HepG2 (cell line): Measurements from ENCODE around the gene HECTD1. TPM values are rescaled to one million over a fixed set of nuclear protein-coding genes. Genes with fewer than 3 reads are reported as not detected.
A peak's percentile ranks its signal among the peaks of the same experiment; 100 is the strongest.

Source experiments
- ASH2L ChIP-seq: fragments of 300-600, 200-600 bp; sonication (generic); IDR thresholded peaks from 2 replicates; pipeline ENCODE4 v1.7.0; 2017; ENCODE audit warnings: low read depth, mild to moderate bottlenecking, moderate library complexity, mixed read lengths, low read length; ENCODE audit not compliant: insufficient read length
- CCDC6 ChIP-seq: sonication (generic); formaldehyde crosslinking; IDR thresholded peaks from 2 replicates; pipeline ENCODE4 v1.8.1; 2022; ENCODE audit warnings: mild to moderate bottlenecking, missing genetic modification reagents, moderate library complexity
- DBP ChIP-seq: sonication (generic); formaldehyde crosslinking; IDR thresholded peaks from 2 replicates; pipeline ENCODE4 v1.4.0; 2020; ENCODE audit warnings: missing genetic modification reagents; ENCODE audit errors: not compliant biosample characterization
- DR1 ChIP-seq: sonication (generic); formaldehyde crosslinking; IDR thresholded peaks from 2 replicates; pipeline ENCODE4 v1.8.0; 2021; ENCODE audit warnings: mild to moderate bottlenecking, missing genetic modification reagents, inconsistent platforms
- HNRNPK ChIP-seq: fragments of 200-400 bp; formaldehyde crosslinking; IDR thresholded peaks from 2 replicates; pipeline ENCODE4 v1.6.1; 2018; ENCODE audit warnings: low read length, low read depth, moderate library complexity, mild to moderate bottlenecking; ENCODE audit not compliant: poor library complexity, severe bottlenecking
- MZF1 ChIP-seq: sonication (generic); formaldehyde crosslinking; IDR thresholded peaks from 2 replicates; pipeline ENCODE4 v1.8.1; 2023; ENCODE audit warnings: mild to moderate bottlenecking, missing genetic modification reagents, borderline replicate concordance
- NCOR1 ChIP-seq: fragments of 200-600 bp; sonication (generic); IDR thresholded peaks from 2 replicates; pipeline ENCODE4 v1.7.0; 2017; ENCODE audit warnings: antibody characterized with exemption, low read length, borderline replicate concordance
- NRL ChIP-seq: sonication (generic); formaldehyde crosslinking; IDR thresholded peaks from 2 replicates; pipeline ENCODE4 v1.5.0; 2020; ENCODE audit warnings: missing genetic modification reagents, mild to moderate bottlenecking, moderate library complexity, borderline replicate concordance
- PHF5A ChIP-seq: IDR thresholded peaks from one replicate; pipeline ENCODE4 v1.6.1; 2018; ENCODE audit warnings: low read depth, missing genetic modification reagents; ENCODE audit not compliant: unreplicated experiment
- PPARG ChIP-seq: conservative IDR thresholded peaks from 2 replicates; pipeline ENCODE4 v1.6.1; 2016; ENCODE audit warnings: missing biosample characterization, missing genetic modification reagents
- PRMT3 ChIP-seq: sonication (generic); formaldehyde crosslinking; IDR thresholded peaks from 2 replicates; pipeline ENCODE4 v1.8.1; 2022; ENCODE audit warnings: low read depth, mild to moderate bottlenecking, moderate library complexity, missing genetic modification reagents, borderline replicate concordance
- SNAI1 ChIP-seq: sonication (generic); formaldehyde crosslinking; IDR thresholded peaks from 2 replicates; pipeline ENCODE4 v1.5.0; 2020; ENCODE audit warnings: mild to moderate bottlenecking, missing genetic modification reagents, borderline replicate concordance
- SOX13 ChIP-seq, 3 experiments: fragments of 450-650 bp in 1 of 3; sonication (generic) in 1 of 3; formaldehyde crosslinking in 1 of 3; IDR thresholded peaks in 2 of 3; conservative IDR thresholded peaks in 1 of 3; 2 replicates each; pipeline versions ENCODE4 v1.5.0 to v1.6.1; 2016 to 2020; ENCODE audit warnings: antibody characterized with exemption in 1 of 3, mild to moderate bottlenecking in 1 of 3, missing compliant biosample characterization in 1 of 3, missing genetic modification reagents in 1 of 3, moderate library complexity in 1 of 3
- SP1 ChIP-seq, 2 experiments: fragments of 450-650 bp in 1 of 2; sonication (generic) in 1 of 2; formaldehyde crosslinking in 1 of 2; IDR thresholded peaks; 2 replicates each; pipeline versions ENCODE4 v1.4.0 to v1.6.1; 2016 to 2020; ENCODE audit warnings: missing genetic modification reagents in 1 of 2
- SRY ChIP-seq: sonication (generic); formaldehyde crosslinking; IDR thresholded peaks from 2 replicates; pipeline ENCODE4 v1.8.0; 2022; ENCODE audit warnings: mild to moderate bottlenecking, missing genetic modification reagents
- TEAD3 ChIP-seq: optimal IDR thresholded peaks from 2 replicates; pipeline ENCODE3; 2016; ENCODE audit warnings: borderline replicate concordance
- ZBTB3 ChIP-seq: sonication (generic); formaldehyde crosslinking; IDR thresholded peaks from 2 replicates; pipeline ENCODE4 v1.4.0; 2020; ENCODE audit warnings: low read depth, mild to moderate bottlenecking, moderate library complexity, missing genetic modification reagents, borderline replicate concordance
- ZFP82 ChIP-seq: sonication (generic); formaldehyde crosslinking; IDR thresholded peaks from 2 replicates; pipeline ENCODE4 v1.5.1; 2020; ENCODE audit warnings: mild to moderate bottlenecking, missing genetic modification reagents, borderline replicate concordance
- ZNF232 ChIP-seq: sonication (generic); formaldehyde crosslinking; IDR thresholded peaks from 2 replicates; pipeline ENCODE4 v1.4.0; 2020; ENCODE audit warnings: missing genetic modification reagents, borderline replicate concordance
- ZNF431 ChIP-seq: sonication (generic); formaldehyde crosslinking; IDR thresholded peaks from 2 replicates; pipeline ENCODE4 v1.9.0; 2022; ENCODE audit warnings: missing genetic modification reagents, low read depth, mild to moderate bottlenecking, borderline replicate concordance
- ZNF598 ChIP-seq: sonication (generic); formaldehyde crosslinking; IDR thresholded peaks from 2 replicates; pipeline ENCODE4 v1.5.1; 2020; ENCODE audit warnings: mild to moderate bottlenecking, missing genetic modification reagents, borderline replicate concordance
- ZNF619 ChIP-seq: sonication (generic); formaldehyde crosslinking; IDR thresholded peaks from 2 replicates; pipeline ENCODE4 v1.4.0; 2020; ENCODE audit warnings: mild to moderate bottlenecking, missing genetic modification reagents
- ZNF629 ChIP-seq: sonication (generic); formaldehyde crosslinking; conservative IDR thresholded peaks from 2 replicates; pipeline ENCODE4 v1.5.0; 2020; ENCODE audit warnings: missing genetic modification reagents
- polyA plus RNA-seq, 8 experiments: library from polyadenylated mRNA; depleted of rRNA in 3 of 8; stranded (reverse) in 7 of 8; unstranded in 1 of 8; fragments of >200 nt; fragmentation: Illumina TruSeq in 4 of 8; extraction: Trizol in 4 of 8; gene quantifications; 2 replicates each; pipeline versions ENCODE4 v1.2.1 to v1.2.3, GENCODE V29; 2011 to 2016; ENCODE audit warnings: low read depth in 4 of 8, missing spikeins in 1 of 8, mixed read lengths in 1 of 8; ENCODE audit not compliant: insufficient read depth in 1 of 8
- total RNA-seq, 5 experiments: library from RNA; depleted of rRNA; stranded (reverse); fragments of >200 nt; fragmentation: Illumina TruSeq; extraction: Trizol; gene quantifications; 2 replicates each; pipeline ENCODE4 v1.2.3, GENCODE V29; 2016; ENCODE audit warnings: low read depth in 1 of 5
- TF ChIP-seq, protein P1 (sequence below): sonication (generic); formaldehyde crosslinking; conservative IDR thresholded peaks from 2 replicates; pipeline ENCODE4 v1.5.0; 2020; ENCODE audit warnings: missing genetic modification reagents
- TF ChIP-seq, protein P2 (sequence below): fragments of 450-650 bp; IDR thresholded peaks from 2 replicates; pipeline ENCODE4 v1.6.1; 2017

HECTD1 gene
- total and polyA plus RNA-seq, 2 of the 13 experiments (the other 11 are each of a cell fraction or from before 2014, with no cell fraction given) = 312 to 560 TPM

DNA sequence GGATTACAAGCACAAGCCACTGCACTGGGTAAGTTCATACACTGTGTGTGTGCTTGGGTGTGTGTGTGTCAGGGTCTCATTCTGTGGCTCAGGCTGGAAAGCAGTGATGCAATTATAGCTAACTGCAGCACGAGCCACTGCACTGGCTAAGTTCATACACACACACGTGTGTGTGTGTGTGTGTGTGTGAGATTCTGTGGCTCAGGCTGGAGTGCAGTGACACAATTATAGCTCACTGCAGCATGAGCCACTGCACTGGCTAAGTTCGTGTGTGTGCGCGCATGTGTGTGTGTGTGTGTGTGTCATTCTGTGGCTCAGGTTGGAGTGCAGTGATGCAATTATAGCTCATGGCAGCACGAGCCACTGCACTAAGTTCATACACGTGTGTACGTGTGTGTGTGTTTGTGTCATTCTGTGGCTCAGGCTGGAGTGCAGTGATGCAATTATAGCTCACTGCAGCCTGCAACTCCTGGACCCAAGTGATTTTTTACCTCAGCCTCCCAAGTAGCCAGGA, 85.4 kb downstream of the HECTD1 start (continued):
- TF ChIP-seq DBP (CRISPR knock-in tag) = no peak
- TF ChIP-seq ZNF619 (CRISPR knock-in tag) = 0 out of 2 replicates have a peak, but pooled peaks have one; percentile 62
- TF ChIP-seq PPARG (CRISPR knock-in tag) = no peak
- TF ChIP-seq PHF5A (CRISPR knock-in tag) = no peak
- TF ChIP-seq DR1 (CRISPR knock-in tag) = no peak
- TF ChIP-seq HNRNPK = no peak
- TF ChIP-seq ASH2L = no peak
- TF ChIP-seq ZNF431 (CRISPR knock-in tag) = peak; percentile 45; the same call in 1 of the 2 replicates
- TF ChIP-seq SNAI1 (CRISPR knock-in tag) = no peak
- TF ChIP-seq, protein P1, sequence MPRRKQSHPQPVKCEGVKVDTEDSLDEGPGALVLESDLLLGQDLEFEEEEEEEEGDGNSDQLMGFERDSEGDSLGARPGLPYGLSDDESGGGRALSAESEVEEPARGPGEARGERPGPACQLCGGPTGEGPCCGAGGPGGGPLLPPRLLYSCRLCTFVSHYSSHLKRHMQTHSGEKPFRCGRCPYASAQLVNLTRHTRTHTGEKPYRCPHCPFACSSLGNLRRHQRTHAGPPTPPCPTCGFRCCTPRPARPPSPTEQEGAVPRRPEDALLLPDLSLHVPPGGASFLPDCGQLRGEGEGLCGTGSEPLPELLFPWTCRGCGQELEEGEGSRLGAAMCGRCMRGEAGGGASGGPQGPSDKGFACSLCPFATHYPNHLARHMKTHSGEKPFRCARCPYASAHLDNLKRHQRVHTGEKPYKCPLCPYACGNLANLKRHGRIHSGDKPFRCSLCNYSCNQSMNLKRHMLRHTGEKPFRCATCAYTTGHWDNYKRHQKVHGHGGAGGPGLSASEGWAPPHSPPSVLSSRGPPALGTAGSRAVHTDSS = no peak
- TF ChIP-seq TEAD3 = peak; percentile 13
- no peak for TF ChIP-seq ZFP82
- TF ChIP-seq SOX13 (IDR thresholded peaks at IDR 0.05) = 0 out of 2 replicates have a peak, but pooled peaks have one; percentile 15
- TF ChIP-seq SOX13 (CRISPR knock-in tag; conservative IDR thresholded peaks at IDR 0.05 in 1 of 2, IDR thresholded peaks at IDR 0.05 in 1 of 2) = no peak
- TF ChIP-seq PRMT3 (CRISPR knock-in tag) = no peak
- TF ChIP-seq, protein P2, sequence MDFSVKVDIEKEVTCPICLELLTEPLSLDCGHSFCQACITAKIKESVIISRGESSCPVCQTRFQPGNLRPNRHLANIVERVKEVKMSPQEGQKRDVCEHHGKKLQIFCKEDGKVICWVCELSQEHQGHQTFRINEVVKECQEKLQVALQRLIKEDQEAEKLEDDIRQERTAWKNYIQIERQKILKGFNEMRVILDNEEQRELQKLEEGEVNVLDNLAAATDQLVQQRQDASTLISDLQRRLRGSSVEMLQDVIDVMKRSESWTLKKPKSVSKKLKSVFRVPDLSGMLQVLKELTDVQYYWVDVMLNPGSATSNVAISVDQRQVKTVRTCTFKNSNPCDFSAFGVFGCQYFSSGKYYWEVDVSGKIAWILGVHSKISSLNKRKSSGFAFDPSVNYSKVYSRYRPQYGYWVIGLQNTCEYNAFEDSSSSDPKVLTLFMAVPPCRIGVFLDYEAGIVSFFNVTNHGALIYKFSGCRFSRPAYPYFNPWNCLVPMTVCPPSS = no peak
- no peak for TF ChIP-seq NCOR1
- no peak for TF ChIP-seq ZNF598
- TF ChIP-seq NRL (CRISPR knock-in tag) = peak; percentile 68; the same call in 1 of the 2 replicates
- TF ChIP-seq ZNF629 (CRISPR knock-in tag) = no peak
- no peak for TF ChIP-seq SRY (CRISPR knock-in tag)
- TF ChIP-seq ZNF232 (CRISPR knock-in tag) = no peak
- no peak for TF ChIP-seq SP1 (IDR thresholded peaks at IDR 0.05)
- no peak for TF ChIP-seq SP1 (CRISPR knock-in tag; IDR thresholded peaks at IDR 0.05)
- TF ChIP-seq CCDC6 = no peak
- no peak for TF ChIP-seq ZBTB3
- no peak for TF ChIP-seq MZF1 (CRISPR knock-in tag)
